Immature natural killer cell (primary cell): ENCODE results near the gene MYO6. TPM values are rescaled to one million over a fixed set of nuclear protein-coding genes. Genes with fewer than 3 reads are reported as not detected.

Source experiments
- DNase-seq, 3 donors: peaks; one replicate each; pipeline ENCODE4 v3.0.0; 2022; ENCODE audit warnings: mixed read lengths in 1 of 3
- H3K27ac Mint-ChIP-seq, 6 donors: one replicate each; pipeline ENCODE4 v1.8.0; 2020; ENCODE audit warnings: mixed read lengths in 6 of 6, mild to moderate bottlenecking in 5 of 6, inconsistent platforms in 4 of 6, moderate library complexity in 3 of 6
- H3K27me3 Mint-ChIP-seq, 3 donors: one replicate each; pipeline ENCODE4 v1.8.0; 2020 to 2021; ENCODE audit warnings: low read depth in 3 of 3, mild to moderate bottlenecking in 3 of 3, mixed read lengths in 3 of 3, moderate library complexity in 3 of 3, inconsistent platforms in 1 of 3
- H3K36me3 Mint-ChIP-seq, 3 donors: one replicate each; pipeline ENCODE4 v1.8.0; 2020; ENCODE audit warnings: mixed read lengths in 3 of 3, inconsistent platforms in 2 of 3, mild to moderate bottlenecking in 2 of 3
- H3K4me1 Mint-ChIP-seq, 2 donors: one replicate each; pipeline ENCODE4 v1.8.0; 2020; ENCODE audit warnings: inconsistent platforms in 2 of 2, mild to moderate bottlenecking in 2 of 2, mixed read lengths in 2 of 2, moderate library complexity in 1 of 2
- H3K4me3 Mint-ChIP-seq, 5 donors: one replicate each; pipeline ENCODE4 v1.8.0; 2020; ENCODE audit warnings: mild to moderate bottlenecking in 5 of 5, mixed read lengths in 5 of 5, inconsistent platforms in 3 of 5, moderate library complexity in 3 of 5
- H3K9me3 Mint-ChIP-seq, 6 donors: one replicate each; pipeline ENCODE4 v1.8.0; 2020; ENCODE audit warnings: mild to moderate bottlenecking in 6 of 6, mixed read lengths in 6 of 6, inconsistent platforms in 4 of 6, moderate library complexity in 3 of 6
- polyA plus RNA-seq, 3 donors: library from polyadenylated mRNA; unstranded; fragments of 300-500 nt; fragmentation: Illumina TruSeq; gene quantifications; one replicate each; pipeline ENCODE4 v1.2.3, GENCODE V29; 2021

Gene MYO6
- polyA plus RNA-seq, 3 donors from 2014 or later: 0.75 to 5.6 (median 4.7) TPM

GRCh38 chr6:75853806-75854205, 104.8 kb downstream of the MYO6 start:
- Mint-ChIP-seq H3K4me1 (no peaks in the 10 kb centered on the region), H3K27me3 (peaks cover 0 to 2% (median 0%) of the 10 kb centered on the region in 3 donors), H3K36me3 (peaks cover 0 to 12% (median 9%) of the 10 kb centered on the region in 3 donors), H3K27ac (no peak overlapping the region), H3K9me3 (peaks cover 0 to 2% (median 0%) of the 10 kb centered on the region in 6 donors), H3K4me3 (no peak overlapping the region)
- no peak for DNase-seq

GRCh38 chr6:75855052-75855451, 106.0 kb downstream of the MYO6 start:
- no peak overlapping the region for H3K4me3 Mint-ChIP-seq
- no peaks in the 10 kb centered on the region for H3K4me1 Mint-ChIP-seq
- H3K27me3 Mint-ChIP-seq: peaks cover 0 to 2% (median 0%) of the 10 kb centered on the region in 3 donors
- no peak overlapping the region for H3K27ac Mint-ChIP-seq
- H3K9me3 Mint-ChIP-seq: peaks cover 0 to 2% (median 0%) of the 10 kb centered on the region in 6 donors
- H3K36me3 Mint-ChIP-seq: peaks cover 4 to 12% (median 6%) of the 10 kb centered on the region in 3 donors
- peak in 2 of 3 donors; percentile 1 to 12 for DNase-seq

- H3K27ac Mint-ChIP-seq: no peak overlapping the region
- peaks cover 0 to 2% (median 0%) of the 10 kb centered on the region in 3 donors for H3K27me3 Mint-ChIP-seq
- H3K4me1 Mint-ChIP-seq: no peaks in the 10 kb centered on the region
- peaks cover 0 to 2% (median 0%) of the 10 kb centered on the region in 6 donors for H3K9me3 Mint-ChIP-seq
- no peak overlapping the region for H3K4me3 Mint-ChIP-seq
- no peak for DNase-seq
- peaks cover 5 to 14% (median 10%) of the 10 kb centered on the region in 3 donors for H3K36me3 Mint-ChIP-seq
Measured at GRCh38 chr6:75856902-75857301, 107.9 kb downstream of the MYO6 start.

- no peak for DNase-seq
- H3K4me1 Mint-ChIP-seq: no peaks in the 10 kb centered on the region
- H3K27ac Mint-ChIP-seq: no peak overlapping the region
- no peaks in the 10 kb centered on the region for H3K9me3 Mint-ChIP-seq
- peaks cover 10 to 25% (median 12%) of the 10 kb centered on the region in 3 donors for H3K36me3 Mint-ChIP-seq
- no peak overlapping the region for H3K4me3 Mint-ChIP-seq
- H3K27me3 Mint-ChIP-seq: peaks cover 0 to 2% (median 2%) of the 10 kb centered on the region in 3 donors
Measured at GRCh38 chr6:75863001-75863400, 114.0 kb downstream of the MYO6 start.

GRCh38 chr6:75863784-75864183, 114.7 kb downstream of the MYO6 start:
- peaks cover 10 to 25% (median 12%) of the 10 kb centered on the region in 3 donors for H3K36me3 Mint-ChIP-seq
- DNase-seq: no peak
- no peaks in the 10 kb centered on the region for H3K4me1 Mint-ChIP-seq
- H3K27ac Mint-ChIP-seq: peak overlapping the region in 1 of 6 donors; percentile 17
- no peaks in the 10 kb centered on the region for H3K9me3 Mint-ChIP-seq
- no peak overlapping the region for H3K4me3 Mint-ChIP-seq
- H3K27me3 Mint-ChIP-seq: peaks cover 0 to 2% (median 1%) of the 10 kb centered on the region in 3 donors

- H3K27me3 Mint-ChIP-seq: peaks cover 0 to 2% (median 0%) of the 10 kb centered on the region in 3 donors
- no peak for DNase-seq
- peaks cover 10 to 25% (median 12%) of the 10 kb centered on the region in 3 donors for H3K36me3 Mint-ChIP-seq
- H3K9me3 Mint-ChIP-seq: no peaks in the 10 kb centered on the region
- H3K4me3 Mint-ChIP-seq: no peak overlapping the region
- no peaks in the 10 kb centered on the region for H3K4me1 Mint-ChIP-seq
- H3K27ac Mint-ChIP-seq: no peak overlapping the region
Measured at GRCh38 chr6:75864446-75864845, 115.4 kb downstream of the MYO6 start.

GRCh38 chr6:75870389-75870788, 121.3 kb downstream of the MYO6 start:
- Mint-ChIP-seq H3K27ac (no peak overlapping the region), H3K9me3 (peaks cover 0 to 2% (median 0%) of the 10 kb centered on the region in 6 donors), H3K36me3 (peaks cover 14 to 21% (median 16%) of the 10 kb centered on the region in 3 donors), H3K27me3 (peaks cover 0 to 3% (median 2%) of the 10 kb centered on the region in 3 donors), H3K4me1 (no peaks in the 10 kb centered on the region), H3K4me3 (no peak overlapping the region)
- no peak for DNase-seq

GRCh38 chr6:75874224-75874623, 125.2 kb downstream of the MYO6 start:
- H3K4me3 Mint-ChIP-seq: no peak overlapping the region
- H3K27me3 Mint-ChIP-seq: peaks cover 0 to 3% (median 2%) of the 10 kb centered on the region in 3 donors
- no peak overlapping the region for H3K27ac Mint-ChIP-seq
- no peak for DNase-seq
- H3K9me3 Mint-ChIP-seq: peaks cover 0 to 2% (median 0%) of the 10 kb centered on the region in 6 donors
- no peaks in the 10 kb centered on the region for H3K4me1 Mint-ChIP-seq
- H3K36me3 Mint-ChIP-seq: peaks cover 9 to 19% (median 12%) of the 10 kb centered on the region in 3 donors

GRCh38 chr6:75876152-75876551, 127.1 kb downstream of the MYO6 start:
- no peaks in the 10 kb centered on the region for H3K4me1 Mint-ChIP-seq
- peaks cover 9 to 19% (median 12%) of the 10 kb centered on the region in 3 donors for H3K36me3 Mint-ChIP-seq
- peaks cover 0 to 3% (median 2%) of the 10 kb centered on the region in 3 donors for H3K27me3 Mint-ChIP-seq
- no peak overlapping the region for H3K4me3 Mint-ChIP-seq
- H3K9me3 Mint-ChIP-seq: peaks cover 0 to 2% (median 0%) of the 10 kb centered on the region in 6 donors
- H3K27ac Mint-ChIP-seq: no peak overlapping the region
- no peak for DNase-seq

GRCh38 chr6:75880305-75880704, 131.3 kb downstream of the MYO6 start:
- Mint-ChIP-seq H3K36me3 (peaks cover 0 to 12% (median 12%) of the 10 kb centered on the region in 3 donors), H3K4me1 (no peaks in the 10 kb centered on the region), H3K27me3 (peaks cover 0 to 2% (median 0%) of the 10 kb centered on the region in 3 donors), H3K4me3 (no peak overlapping the region), H3K9me3 (no peaks in the 10 kb centered on the region), H3K27ac (no peak overlapping the region)
- DNase-seq: no peak

GRCh38 chr6:75882734-75883133, 133.7 kb downstream of the MYO6 start:
- Mint-ChIP-seq H3K27me3 (no peaks in the 10 kb centered on the region), H3K4me1 (no peaks in the 10 kb centered on the region), H3K4me3 (no peak overlapping the region), H3K9me3 (no peaks in the 10 kb centered on the region), H3K27ac (no peak overlapping the region), H3K36me3 (peaks cover 0 to 12% (median 7%) of the 10 kb centered on the region in 3 donors)
- no peak for DNase-seq

GRCh38 chr6:75884822-75885221, 135.8 kb downstream of the MYO6 start:
- no peak overlapping the region for H3K27ac Mint-ChIP-seq
- H3K4me1 Mint-ChIP-seq: no peaks in the 10 kb centered on the region
- H3K27me3 Mint-ChIP-seq: no peaks in the 10 kb centered on the region
- no peak overlapping the region for H3K4me3 Mint-ChIP-seq
- no peaks in the 10 kb centered on the region for H3K9me3 Mint-ChIP-seq
- peaks cover under 1 to 12% (median 7%) of the 10 kb centered on the region in 3 donors for H3K36me3 Mint-ChIP-seq
- DNase-seq: no peak

GRCh38 chr6:75892384-75892783, 143.3 kb downstream of the MYO6 start:
- H3K36me3 Mint-ChIP-seq: peaks cover 4 to 10% (median 4%) of the 10 kb centered on the region in 3 donors
- H3K27me3 Mint-ChIP-seq: peaks cover 0 to 1% (median 0%) of the 10 kb centered on the region in 3 donors
- H3K4me1 Mint-ChIP-seq: no peaks in the 10 kb centered on the region
- no peak overlapping the region for H3K27ac Mint-ChIP-seq
- H3K4me3 Mint-ChIP-seq: no peak overlapping the region
- DNase-seq: no peak
- no peaks in the 10 kb centered on the region for H3K9me3 Mint-ChIP-seq

GRCh38 chr6:75893058-75893775, 144.2 kb downstream of the MYO6 start:
- Mint-ChIP-seq H3K27ac (no peak overlapping the region), H3K36me3 (peaks cover 4 to 10% (median 4%) of the 10 kb centered on the region in 3 donors), H3K9me3 (no peaks in the 10 kb centered on the region), H3K27me3 (peaks cover 0 to 1% (median 0%) of the 10 kb centered on the region in 3 donors), H3K4me1 (no peaks in the 10 kb centered on the region), H3K4me3 (no peak overlapping the region)
- DNase-seq: peak; percentile 1 to 30 (median 18)
